Measurements from ENCODE around the gene TIGD2. TPM values are rescaled to one million over a fixed set of nuclear protein-coding genes. Genes with fewer than 3 reads are reported as not detected.

Gene TIGD2
- total and polyA plus RNA-seq, 2 donors (not counting 3 experiments of a cell fraction or from before 2014, with no cell fraction given): 1.1 to 5.0 TPM

- Histone ChIP-seq H3K4me1 (ENCODE audit: control insufficient read depth, extremely low read depth, insufficient read depth, low read length) (no peaks in the 10 kb centered on the region), H3K4me2 (ENCODE audit: insufficient read depth, low read length) (no peak overlapping the region), H3K9ac (replicated peaks; ENCODE audit: extremely low read depth, insufficient read depth, low read length) (no peak overlapping the region), H4K20me1 (replicated peaks; ENCODE audit: control insufficient read depth, extremely low read depth, insufficient read depth, low read length) (no peaks in the 10 kb centered on the region), H2AFZ (ENCODE audit: low read depth, low read length) (no peak overlapping the region), H3K36me3 (ENCODE audit: control insufficient read depth in 2 of 2, extremely low read depth in 1 of 2, insufficient read depth in 2 of 2, low read length in 2 of 2) (no peaks in the 10 kb centered on the region), H3K9me1 (replicated peaks; ENCODE audit: control insufficient read depth, extremely low read depth, insufficient read depth, low read length) (no peaks in the 10 kb centered on the region), H3K9me3 (replicated peaks; ENCODE audit: control insufficient read depth, insufficient read depth, low read length) (no peaks in the 10 kb centered on the region), H3K27me3 (ENCODE audit: control insufficient read depth in 2 of 2, insufficient read depth in 2 of 2, low read length in 2 of 2) (peaks cover 3 to 7% of the 10 kb centered on the region in 2 experiments), H3K79me2 (ENCODE audit: control insufficient read depth, insufficient read depth, low read length) (no peaks in the 10 kb centered on the region), H3K4me3 (replicated peaks in 1 of 3; ENCODE audit: insufficient read depth in 1 of 3, low read depth in 1 of 3, low read length in 3 of 3) (no peak overlapping the region), H3K27ac (ENCODE audit: insufficient read depth, low read depth, low read length) (no peak overlapping the region)
- FAIRE-seq (no peak), DNase-seq (ENCODE audit: low read depth, low spot score) (no peak)
- POLR2A ChIA-PET: no interaction called here
- CTCF ChIA-PET: no interaction called here
- dilution Hi-C loops (cut with MboI; ENCODE audit: extremely low pct_ligation_motif_present, low sequenced_read_pairs): no loop called here
- intact Hi-C loops (cut with micrococcal nuclease): no loop called here
- no TSS peak for BruUV-seq (replicated peaks)
- TF ChIP-seq MAX (IDR thresholded peaks at IDR 0.05; ENCODE audit: insufficient read depth, insufficient read length): no peak
- no peak for TF ChIP-seq MYC (IDR thresholded peaks at IDR 0.05; ENCODE audit: low read depth, low read length)
- no peak for TF ChIP-seq POLR2A (IDR thresholded peaks at IDR 0.05; ENCODE audit: low read depth, low read length)
- no peak for TF ChIP-seq CTCF (IDR thresholded peaks at IDR 0.05; ENCODE audit: extremely low read depth in 1 of 2, insufficient read depth in 1 of 2, low read depth in 1 of 2, low read length in 2 of 2)
- no peak for TF ChIP-seq JUN (IDR thresholded peaks at IDR 0.05; ENCODE audit: borderline replicate concordance, insufficient read depth, insufficient read length, low read depth)
- TF ChIP-seq GATA2 (IDR thresholded peaks at IDR 0.05; ENCODE audit: insufficient read depth, insufficient read length, low read depth, low read length): no peak
- TF ChIP-seq EZH2 (IDR thresholded peaks at IDR 0.05; ENCODE audit: borderline replicate concordance, low read depth, low read length, severe bottlenecking): no peak
- no peak for TF ChIP-seq POLR2AphosphoS5 (IDR thresholded peaks at IDR 0.05; ENCODE audit: insufficient read depth, low read depth, low read length)
- no peak for TF ChIP-seq FOS (IDR thresholded peaks at IDR 0.05; ENCODE audit: borderline replicate concordance, insufficient read depth, low read length)
Observed at GRCh38 chr4:89071311-89071710, 40.0 kb upstream of the TIGD2 start.
